Measurements from ENCODE around the gene DMXL2.

DNA sequence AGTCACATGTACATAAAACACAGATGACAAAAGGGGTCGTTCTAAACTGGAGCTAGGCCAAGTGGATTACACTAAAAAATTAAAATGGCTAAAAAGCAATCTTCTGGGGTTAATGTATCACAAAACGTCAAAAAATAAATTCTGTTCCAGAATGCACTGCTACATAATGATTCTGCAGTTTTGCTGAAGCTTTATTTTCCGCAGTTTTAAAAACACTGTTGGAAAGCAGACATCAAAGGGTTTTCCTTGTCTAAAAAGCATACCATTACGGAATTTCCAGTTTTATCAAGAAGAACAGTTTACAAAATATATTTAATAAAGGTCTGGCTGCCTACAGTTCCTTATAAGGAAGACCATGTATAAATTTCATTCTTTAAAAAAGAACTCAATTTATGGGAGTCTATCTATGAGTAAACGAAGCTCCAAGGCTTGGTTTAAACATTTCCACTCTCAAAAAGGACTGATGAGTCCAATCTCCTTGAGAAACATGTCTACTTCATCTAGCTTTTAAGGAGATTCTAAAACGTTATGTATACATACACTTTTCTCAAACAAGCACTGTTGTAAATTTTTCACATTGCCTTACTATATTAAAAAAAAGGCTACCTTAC is 1.3 kb downstream of the DMXL2 start:
- TF ChIP-seq, protein P1, sequence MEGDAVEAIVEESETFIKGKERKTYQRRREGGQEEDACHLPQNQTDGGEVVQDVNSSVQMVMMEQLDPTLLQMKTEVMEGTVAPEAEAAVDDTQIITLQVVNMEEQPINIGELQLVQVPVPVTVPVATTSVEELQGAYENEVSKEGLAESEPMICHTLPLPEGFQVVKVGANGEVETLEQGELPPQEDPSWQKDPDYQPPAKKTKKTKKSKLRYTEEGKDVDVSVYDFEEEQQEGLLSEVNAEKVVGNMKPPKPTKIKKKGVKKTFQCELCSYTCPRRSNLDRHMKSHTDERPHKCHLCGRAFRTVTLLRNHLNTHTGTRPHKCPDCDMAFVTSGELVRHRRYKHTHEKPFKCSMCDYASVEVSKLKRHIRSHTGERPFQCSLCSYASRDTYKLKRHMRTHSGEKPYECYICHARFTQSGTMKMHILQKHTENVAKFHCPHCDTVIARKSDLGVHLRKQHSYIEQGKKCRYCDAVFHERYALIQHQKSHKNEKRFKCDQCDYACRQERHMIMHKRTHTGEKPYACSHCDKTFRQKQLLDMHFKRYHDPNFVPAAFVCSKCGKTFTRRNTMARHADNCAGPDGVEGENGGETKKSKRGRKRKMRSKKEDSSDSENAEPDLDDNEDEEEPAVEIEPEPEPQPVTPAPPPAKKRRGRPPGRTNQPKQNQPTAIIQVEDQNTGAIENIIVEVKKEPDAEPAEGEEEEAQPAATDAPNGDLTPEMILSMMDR (conservative IDR thresholded peaks at IDR 0.05), result no peak
- no peak for TF ChIP-seq ZFX (IDR thresholded peaks at IDR 0.05)
